ENCODE data around the gene EXOC1.
"Not testable (repeated sequence)": the region's sequence is repeated elsewhere in the genome, so short reads cannot be mapped to it uniquely, and the experiment has no call there.

Gene EXOC1

GRCh38 chr4:55910140-55910539 is 56.7 kb downstream of the EXOC1 start:
- no peak for DNase-seq

- no peak for DNase-seq
These were observed 58.8 kb downstream of the EXOC1 start for GRCh38 chr4:55912249-55912648.

- DNase-seq, result no peak
These were observed 67.1 kb downstream of the EXOC1 start for GRCh38 chr4:55920571-55920970.

DNA sequence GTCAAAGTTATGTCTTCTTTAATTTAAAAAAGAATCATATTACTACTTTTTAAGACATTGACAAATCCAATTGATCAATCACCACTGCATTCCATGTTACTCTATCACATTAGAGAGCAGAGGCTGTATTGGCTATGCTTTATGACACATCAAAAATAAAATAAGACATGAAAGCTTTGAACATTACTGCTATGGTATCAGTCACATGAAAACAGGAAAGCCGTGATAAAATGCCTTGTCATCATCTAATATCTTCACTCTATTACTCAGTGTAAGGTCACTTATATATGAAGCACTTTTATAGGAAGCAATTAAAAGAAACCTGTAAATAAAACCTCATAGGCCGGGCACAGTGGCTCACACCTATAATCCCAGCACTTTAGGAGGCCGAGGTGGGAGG is 67.6 kb downstream of the EXOC1 start:
- no peak for DNase-seq

DNA sequence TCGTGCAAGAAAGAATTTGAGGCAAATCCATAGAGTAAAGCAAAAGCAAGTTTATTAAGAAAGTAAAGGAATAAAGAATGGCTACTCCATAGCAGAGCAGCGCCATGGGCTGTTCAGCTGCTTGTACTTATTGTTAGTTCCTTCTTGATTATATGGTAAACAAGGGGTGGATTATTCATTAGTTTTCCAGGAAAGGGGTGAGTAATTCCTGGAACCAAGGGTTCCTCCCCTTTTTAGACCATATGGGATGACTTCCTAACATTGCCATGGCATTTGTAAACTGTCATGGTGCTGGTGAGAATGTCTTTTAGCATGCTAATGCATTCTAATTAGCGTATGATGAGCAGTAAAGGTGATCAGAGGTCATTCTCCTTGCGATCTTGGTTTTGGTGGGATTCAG is 71.8 kb downstream of the EXOC1 start:
- no peak for DNase-seq

- DNase-seq, result no peak
These were observed 73.2 kb downstream of the EXOC1 start for GRCh38 chr4:55926610-55927009.

DNA sequence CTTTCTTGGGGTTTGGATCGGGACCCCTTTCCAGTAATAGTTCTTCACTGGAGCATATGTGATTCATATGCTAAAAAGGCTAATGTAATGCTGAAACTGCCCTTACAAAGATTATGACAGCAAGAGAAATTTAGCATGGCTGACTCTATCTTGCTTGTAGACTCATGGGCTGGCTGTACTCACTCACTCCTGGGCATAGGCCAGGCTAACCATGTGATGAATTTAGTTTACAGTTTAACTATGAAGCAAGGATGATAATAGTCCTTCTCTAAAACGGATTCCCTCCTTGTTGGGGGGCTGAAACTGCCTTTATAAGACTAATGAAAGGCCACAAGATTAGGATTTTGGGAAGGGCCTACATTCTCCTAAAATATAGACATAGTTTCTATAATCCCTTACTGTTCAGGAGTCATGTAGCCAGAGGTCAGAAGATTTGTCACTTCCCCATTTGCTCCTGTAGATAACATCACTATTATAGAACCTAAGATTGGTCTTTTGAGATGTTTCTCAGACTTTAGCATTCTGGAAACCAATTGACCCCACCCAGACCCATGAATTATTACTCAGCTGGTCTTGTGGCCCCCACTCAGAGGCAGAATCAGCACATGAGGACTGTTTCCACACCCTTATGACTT is 74.5 kb downstream of the EXOC1 start:
- no peak for DNase-seq

DNA sequence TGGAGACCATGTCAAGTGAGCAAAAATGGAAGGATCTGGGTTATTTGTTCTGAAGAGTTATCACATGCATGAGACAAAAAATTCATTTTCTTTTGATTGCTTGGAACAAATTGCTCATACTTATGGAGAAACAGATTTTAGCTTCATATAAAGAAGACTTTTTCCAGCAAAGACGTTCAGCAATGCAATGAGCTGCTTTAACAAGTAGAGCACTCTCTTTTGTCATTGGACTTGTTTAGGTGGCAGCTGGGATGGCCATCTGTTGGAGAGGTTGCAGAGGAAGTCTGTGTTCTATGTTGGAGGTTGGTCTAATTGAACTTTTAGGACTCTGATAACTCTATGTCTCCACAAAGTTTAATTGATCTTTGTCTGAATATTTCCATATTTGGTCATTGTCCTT is 75.4 kb downstream of the EXOC1 start:
- DNase-seq, result no peak

- no peak for DNase-seq
These were observed 77.6 kb downstream of the EXOC1 start for GRCh38 chr4:55931043-55931442.

DNA sequence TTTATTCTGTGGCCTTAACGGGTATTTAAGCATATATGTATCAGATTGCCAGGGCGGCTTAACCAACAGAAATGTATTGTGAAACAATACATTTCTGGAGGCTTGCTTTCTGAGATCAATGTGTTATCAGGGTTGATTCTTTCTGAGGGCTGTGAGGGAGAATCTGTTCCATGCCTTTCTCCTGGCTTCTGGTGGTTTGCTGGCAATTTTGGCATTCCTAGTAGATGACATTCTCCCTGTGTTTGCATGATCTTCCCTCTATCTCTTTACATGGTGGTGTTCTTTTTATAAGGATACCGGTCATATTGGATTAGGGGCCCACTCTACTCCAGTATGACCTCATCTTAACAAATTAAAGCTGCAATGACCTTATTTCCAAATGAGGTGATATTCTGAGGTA is 78.4 kb downstream of the EXOC1 start:
- DNase-seq, result no peak

DNA sequence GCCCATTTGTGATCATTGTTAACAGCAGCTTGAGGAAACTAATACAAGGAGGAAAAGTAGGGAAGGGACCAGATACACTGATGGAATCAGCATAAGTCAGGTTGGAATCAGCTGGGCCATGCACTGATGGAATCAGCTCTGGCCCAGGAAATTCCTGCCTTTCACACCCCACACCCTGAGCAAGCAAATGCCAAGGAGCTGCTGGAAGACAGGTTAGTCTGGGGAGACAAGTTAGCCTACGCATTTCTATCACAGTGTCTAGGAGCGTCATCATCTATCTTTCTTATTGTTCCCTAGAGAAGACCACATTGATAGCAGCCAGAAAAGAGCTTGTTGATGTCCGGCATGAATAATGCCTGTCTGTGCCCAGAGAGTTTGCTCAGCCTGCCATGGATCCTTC is 79.1 kb downstream of the EXOC1 start:
- DNase-seq, result no peak

DNA sequence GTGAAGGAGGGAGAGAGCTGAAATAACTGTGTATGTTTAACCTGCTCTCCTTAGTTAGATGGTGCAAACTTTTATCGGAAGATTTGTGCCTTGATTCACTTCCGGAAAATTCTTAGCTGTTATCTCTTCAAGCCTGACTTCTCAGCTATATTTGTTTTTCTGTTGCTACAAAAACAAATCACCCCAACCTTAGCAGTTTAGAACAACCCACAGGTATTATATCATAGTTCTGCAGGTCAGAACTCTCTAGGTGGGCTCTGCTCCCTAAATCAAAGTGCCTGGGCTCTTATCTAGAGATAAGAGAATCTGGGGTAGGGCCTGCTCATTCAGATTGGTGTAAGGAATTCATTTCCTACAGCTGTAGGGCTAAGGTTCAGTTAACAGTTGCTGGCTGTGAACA is 80.2 kb downstream of the EXOC1 start:
- DNase-seq, result no peak

DNA sequence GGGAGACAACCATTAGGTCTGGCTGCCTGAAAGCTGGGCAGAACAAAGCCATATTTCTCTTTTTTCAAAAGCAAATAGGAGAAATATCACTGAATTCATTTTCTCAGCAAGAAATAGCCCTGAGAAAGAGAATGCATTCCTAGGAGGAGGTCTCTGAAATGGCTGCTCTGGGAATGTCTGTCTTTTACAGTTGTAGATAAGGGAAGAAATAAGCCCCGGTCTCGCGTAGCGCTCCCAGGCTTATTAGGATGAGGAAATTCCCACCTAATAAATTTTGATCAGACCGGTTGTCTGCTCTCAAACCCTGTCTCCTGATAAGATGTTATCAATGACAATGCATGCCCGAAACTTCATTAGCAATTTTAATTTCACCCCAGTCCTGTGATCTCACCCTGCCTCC is 82.5 kb downstream of the EXOC1 start:
- not testable (repeated sequence) for DNase-seq

DNA sequence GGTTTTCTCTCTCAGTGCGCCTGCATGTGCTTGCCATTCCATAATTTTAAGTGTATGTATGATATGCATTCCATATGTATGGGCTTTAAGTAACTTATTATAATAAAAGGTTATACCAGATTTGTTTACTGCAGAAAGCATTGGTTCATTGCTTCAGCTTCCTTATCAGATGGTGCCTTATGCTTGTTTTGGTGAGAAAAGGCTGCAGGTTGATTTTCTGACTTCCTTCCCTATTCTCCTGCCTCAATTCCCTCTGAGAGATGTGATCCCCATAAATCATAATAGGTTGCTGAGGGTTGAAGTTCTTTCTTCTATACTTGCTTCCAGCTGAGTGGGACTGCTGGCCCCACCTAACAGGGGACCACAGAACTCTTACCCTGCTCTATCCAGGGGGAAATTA is 85.0 kb downstream of the EXOC1 start:
- DNase-seq, result no peak

DNA sequence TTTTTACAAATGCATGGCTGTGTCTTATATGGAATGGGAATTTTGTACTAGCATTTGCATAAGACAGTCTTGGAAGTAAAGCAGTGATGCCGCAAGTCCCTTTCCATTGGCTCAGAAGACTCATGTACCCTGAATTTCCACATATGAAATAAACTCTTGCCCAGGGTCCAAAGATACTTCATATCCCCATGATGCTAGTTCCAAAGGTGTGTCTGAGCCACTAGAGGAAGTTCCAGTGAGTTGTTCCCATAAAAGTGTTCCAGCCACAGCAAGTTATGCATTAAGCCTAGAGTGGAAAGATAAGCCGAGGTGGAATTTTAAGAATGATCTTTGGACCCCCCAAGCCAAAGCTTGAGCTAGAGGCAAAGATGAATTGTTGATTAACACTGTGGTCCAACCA is 86.0 kb downstream of the EXOC1 start:
- no peak for DNase-seq

DNA sequence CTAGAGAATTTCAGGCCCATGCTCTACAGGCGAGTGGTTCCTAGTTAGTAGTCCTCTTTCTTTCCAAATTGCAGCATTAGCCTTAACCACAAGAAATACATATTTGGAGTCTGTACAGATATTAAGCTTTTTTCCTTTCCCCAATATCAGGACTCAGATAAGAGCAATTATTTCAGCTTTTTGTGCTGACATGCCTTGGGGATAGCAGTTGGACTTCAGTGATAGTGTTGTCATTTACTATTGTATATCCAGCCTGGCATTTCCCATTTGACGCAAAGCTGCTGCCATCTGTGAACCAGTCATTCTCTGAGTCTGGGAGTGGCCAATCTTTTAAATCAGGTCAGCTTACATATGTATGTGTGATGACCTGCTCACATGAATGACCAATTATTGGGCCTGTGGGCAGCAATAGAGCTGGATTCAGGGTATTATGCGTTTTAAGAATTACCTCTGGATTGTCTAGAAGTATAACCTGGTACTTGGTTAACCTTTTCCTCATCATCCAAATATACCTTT is 88.5 kb downstream of the EXOC1 start:
- no peak for DNase-seq

- DNase-seq, result no peak
These were observed 93.9 kb downstream of the EXOC1 start for GRCh38 chr4:55947254-55947882.

GRCh38 chr4:55947912-55948725 is 94.7 kb downstream of the EXOC1 start:
- peak; percentile 13 for DNase-seq

GRCh38 chr4:55948726-55949481 is 95.5 kb downstream of the EXOC1 start, which contains the start of gene CEP135:
Gene CEP135 (plus strand): TSS chr4:55948945. CDS start chr4:55952131, 3,186 bp downstream.
- DNase-seq, result peak; percentile 93

DNA sequence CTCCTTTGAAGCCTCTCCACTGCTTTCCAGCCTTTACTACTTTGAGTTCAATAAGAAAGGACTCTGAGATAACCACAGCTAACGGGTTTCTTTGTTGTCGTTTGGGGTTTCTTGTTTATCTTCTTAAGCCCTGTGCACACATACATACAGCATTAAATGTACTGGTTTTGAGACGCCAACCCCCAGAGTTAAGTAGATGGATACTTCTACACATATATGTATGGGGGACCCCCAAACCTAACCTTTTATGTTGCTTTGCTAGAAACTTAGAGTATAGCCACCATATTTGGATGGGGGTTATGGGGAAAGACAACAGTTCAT is 96.0 kb downstream of the EXOC1 start:
- DNase-seq, result no peak

- no peak for DNase-seq
These were observed 97.9 kb downstream of the EXOC1 start for GRCh38 chr4:55951191-55951922.

Measured in midbrain (tissue), 1 donor.